NCI-H2227 treated with DMSO at 0.1 percent for 48 hours (cell line): Measurements from ENCODE around the gene PORCN.

ENCODE experiments used
- DNase-seq: peaks from one replicate; lab custom pipeline; 2025; lab: John Stamatoyannopoulos, UW

Gene PORCN

DNA sequence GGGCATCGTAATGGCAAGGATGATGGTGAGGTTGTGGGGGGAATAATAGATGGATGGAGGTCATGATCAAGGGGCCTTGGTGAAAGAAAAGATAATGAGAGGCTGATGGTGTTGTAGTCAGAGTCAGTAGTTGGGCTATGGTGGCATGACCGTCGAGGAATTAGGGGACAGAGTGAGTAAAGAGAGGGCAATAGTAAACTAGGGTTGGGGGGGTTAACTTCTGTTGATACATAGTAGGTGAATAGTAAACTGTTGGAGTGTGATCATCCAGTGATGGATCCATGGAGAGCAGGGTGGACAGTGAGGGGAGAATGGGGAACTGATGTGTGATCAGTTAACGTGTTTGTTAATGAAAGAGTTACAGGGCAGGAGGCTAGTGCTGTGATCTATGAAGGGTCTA, 31.9 kb upstream of the PORCN start:
- DNase-seq, result no peak

DNA sequence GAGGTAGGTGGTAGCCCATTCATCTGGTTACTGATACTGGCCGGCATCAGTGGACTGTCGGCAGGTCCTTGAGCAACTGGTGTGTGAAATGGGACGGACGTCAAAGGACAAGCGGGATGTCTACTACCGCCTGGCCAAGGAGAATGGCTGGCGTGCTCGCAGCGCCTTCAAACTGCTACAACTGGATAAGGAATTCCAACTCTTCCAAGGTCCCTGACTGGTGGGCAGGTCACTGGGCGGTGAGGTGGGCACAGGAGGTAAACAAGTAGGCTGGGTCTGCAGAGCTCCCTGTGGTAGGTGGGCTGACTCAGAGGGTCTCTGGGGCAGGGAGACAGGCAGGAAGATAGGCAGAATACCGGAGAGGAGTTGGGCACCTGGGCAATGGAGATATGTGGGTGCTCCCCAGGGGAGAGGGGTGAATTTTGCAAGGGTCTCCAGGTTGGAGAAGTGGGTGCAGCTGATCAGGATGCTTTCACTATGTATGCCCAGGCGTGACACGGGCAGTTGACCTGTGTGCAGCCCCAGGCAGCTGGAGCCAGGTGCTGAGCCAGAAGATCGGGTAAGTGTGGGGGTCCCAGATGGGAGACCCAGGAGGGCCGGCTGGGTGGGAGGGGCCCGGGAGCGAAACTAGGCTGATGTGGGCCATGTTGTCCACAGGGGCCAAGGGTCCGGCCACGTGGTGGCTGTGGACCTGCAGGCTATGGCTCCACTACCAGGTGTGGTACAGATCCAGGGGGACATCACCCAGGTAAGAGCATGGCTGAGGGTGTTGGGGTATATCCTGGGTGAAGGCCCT, 30.6 kb upstream of the PORCN start:
- no peak for DNase-seq

- no peak for DNase-seq
Observed at GRCh38 chrX:48478806-48479205, 30.0 kb upstream of the PORCN start.

GRCh38 chrX:48480142-48480541, 28.6 kb upstream of the PORCN start:
- no peak for DNase-seq

DNA sequence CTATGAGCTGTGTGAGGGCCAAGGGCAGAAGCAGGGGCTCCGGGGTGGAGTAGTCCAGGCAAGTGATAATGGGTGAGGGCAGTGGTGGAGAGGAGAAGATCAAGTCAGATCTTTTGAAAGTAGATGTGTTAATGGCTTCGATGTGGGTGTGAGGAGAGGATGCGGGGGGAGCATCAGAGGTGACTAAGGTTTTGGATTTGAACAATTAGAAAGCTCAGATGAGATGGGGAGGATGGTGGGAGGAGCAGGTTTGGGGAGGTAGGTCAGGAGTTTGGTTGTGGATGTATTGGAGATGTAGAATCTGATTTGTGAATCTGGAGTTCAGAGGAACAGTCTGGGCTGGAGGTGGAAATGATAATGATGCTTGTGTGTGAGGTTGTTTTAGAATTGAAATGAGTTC, 28.2 kb upstream of the PORCN start:
- DNase-seq, result no peak

DNA sequence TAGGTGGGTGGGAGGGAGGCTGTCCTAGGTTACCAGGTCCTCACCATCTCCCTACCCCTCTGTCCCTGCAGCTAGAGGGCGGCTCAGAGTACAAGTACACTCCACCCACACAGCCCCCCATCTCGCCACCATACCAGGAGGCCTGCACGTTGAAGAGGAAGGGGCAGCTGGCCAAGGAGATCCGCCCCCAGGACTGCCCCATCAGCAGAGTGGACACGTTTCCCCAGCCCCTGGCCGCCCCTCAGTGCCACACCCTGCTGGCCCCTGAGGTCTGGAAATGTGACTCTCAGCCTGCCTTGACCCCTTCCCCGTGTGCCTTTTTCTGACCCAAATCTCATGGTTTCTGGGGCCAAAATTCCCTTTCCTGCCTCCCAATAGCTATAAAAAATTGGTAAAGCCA, 26.3 kb upstream of the PORCN start:
- DNase-seq, result no peak

- no peak for DNase-seq
Observed at GRCh38 chrX:48487362-48487798, 21.4 kb upstream of the PORCN start.

DNA sequence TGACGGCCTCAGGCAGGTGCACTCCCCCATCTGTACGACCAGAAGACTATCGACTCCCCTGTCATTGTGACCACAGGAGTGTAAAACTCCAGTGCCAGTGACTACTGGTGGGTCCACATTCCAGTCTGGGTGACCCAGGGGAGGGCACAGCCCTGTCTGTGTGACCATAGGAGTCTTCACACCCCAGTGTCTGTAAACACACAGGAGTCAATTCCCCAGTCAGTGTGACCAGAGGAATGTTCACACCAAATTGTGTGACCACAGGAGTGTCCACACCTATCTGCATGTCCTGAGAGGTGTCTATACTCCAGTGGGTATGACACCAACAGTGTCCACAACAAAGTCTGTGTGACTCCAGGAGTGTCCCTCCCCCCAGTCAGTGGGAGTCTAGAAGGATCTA, 20.8 kb upstream of the PORCN start:
- no peak for DNase-seq

GRCh38 chrX:48489296-48489695, 19.5 kb upstream of the PORCN start:
- no peak for DNase-seq

DNA sequence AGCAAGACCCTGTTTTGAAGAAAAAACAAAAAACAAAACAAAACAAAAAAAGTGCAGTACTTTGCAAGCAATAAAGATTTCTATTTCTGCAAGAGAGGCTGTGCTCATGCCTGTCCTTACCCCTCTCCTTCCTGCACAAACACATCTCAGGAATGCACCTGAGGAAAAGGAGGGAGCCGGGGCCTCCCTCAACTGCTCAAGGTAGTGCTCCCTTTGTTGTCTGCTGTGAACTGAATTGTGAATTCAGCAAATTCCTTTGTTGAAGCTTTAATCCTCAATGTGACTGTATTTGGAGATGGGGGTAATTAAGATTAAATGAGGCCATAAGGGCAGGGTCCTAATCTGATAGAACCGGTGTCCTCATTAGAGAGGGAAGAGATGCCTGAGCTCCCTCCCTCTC, 18.9 kb upstream of the PORCN start:
- no peak for DNase-seq

DNA sequence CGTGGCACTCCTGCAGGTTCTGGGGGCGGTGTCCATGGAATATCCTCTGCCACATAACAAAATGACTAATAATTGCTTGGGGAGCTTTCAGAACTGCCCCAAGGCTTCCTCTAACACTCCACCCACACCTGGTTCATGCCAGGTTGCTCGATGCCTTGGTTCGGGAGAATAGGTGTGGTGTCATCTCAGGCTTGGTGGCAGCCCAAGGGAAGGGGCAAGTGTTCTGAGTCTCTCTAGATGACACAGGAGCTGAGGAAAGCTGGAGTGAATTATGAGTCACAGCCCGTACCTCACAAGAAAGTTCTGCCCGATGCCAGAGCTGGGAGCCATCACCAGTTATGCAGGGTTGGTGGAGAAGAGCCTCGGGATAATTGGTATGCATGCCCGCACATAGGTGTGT, 18.1 kb upstream of the PORCN start:
- no peak for DNase-seq

GRCh38 chrX:48491809-48492208, 17.0 kb upstream of the PORCN start:
- DNase-seq, result no peak

- DNase-seq, result no peak
Observed at GRCh38 chrX:48492293-48492910, 16.4 kb upstream of the PORCN start.

DNA sequence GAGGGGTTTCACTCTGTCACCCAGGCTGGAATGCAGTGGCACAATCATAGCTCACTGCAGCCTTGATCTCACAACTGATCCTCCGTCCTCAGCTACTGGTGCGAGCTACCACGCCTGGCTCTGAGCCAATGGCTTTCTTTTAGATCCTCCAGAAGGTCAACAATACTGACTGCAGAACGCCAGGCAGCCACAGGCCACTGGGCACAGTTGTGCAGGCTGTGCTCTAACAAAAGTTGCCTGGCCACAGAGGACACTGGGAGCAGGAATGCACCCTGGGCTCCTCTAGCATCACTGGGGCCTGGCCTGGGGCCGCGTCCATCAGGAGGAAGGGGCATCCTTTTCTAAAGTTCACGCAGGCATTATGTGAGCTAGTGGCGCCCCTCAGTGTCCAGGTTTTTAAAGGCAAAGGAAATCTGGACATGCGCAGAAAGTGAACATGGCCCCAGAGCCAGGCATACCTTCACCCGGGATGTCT, 14.9 kb upstream of the PORCN start:
- DNase-seq, result no peak

DNA sequence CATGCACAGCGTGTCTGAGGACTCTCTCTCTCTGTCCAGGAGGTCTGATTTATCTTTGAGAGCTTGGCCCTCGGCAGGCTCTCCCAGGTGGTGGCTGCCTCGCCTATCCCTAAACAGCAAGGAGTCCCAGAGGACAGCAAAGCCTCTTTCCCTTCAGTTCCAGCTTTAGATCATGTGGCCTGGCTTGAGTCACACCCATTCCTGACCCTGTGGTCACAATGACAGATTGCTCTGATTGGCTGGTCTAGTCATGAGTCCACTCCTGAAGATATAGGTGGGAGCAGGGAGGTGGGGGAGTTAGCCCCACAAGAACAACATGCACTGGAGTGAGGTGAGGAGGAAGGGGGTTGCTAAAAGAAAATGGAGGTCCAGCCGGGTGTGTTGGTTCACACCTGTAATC, 12.1 kb upstream of the PORCN start:
- no peak for DNase-seq

DNA sequence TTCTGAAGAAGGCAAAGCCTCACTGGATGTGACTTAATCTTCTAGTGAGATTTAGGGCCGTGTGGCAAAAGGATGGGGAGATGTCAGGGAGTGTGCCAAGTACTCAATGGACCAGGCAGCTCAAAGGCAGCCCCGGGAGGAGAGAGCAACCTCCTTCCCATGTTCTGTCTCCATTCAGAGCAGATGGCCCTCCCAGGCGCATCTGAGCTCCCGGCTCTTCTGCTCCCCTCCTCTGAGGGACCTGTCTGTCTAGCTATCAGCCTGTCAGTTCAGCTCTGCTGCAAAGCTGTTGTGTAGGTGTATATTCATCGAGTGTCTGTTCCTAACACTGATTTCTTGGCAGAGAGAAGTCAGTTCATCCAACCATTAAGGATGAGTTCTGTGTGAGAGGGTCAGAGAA, 10.9 kb upstream of the PORCN start:
- no peak for DNase-seq

- DNase-seq, result no peak
Observed at GRCh38 chrX:48498374-48498809, 10.4 kb upstream of the PORCN start.

DNA sequence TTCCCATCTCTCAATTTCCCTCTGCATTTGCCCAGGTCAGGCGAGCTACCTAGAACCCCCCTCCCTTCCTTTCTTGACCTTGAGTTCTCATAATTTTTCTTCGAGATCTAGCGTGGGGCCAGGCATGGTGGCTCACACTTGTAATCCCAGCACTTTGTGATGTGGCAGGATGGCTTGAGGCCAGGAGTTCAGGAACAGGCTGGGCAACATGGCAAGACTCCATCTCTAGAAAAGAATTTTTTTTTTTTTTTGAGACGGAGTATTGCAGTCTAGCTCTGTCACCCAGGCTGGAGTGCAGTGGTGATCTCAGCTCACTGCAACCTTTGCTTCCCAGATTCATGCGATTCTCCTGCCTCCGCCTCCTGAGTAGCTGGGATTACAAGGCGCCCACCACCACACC, 4.5 kb upstream of the PORCN start:
- no peak for DNase-seq

DNA sequence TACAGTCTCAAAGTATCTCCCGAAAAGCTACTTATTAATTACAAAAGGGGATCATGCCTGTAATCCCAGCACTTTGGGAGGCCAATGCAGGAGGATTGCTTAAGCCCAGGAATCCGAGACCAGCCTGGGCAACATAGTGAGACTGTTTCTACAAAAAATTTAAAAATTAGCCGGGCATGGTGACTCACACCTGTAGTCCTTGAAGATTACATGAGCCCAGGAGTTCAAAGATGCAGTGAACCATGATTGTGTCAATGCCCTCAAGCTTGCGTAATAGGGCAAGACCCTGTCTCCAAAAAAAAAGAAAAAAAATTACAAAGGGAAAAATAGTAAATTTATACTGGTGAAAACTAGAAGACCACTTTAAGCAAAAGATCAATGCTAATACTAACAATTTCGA, 3.3 kb upstream of the PORCN start:
- no peak for DNase-seq

DNA sequence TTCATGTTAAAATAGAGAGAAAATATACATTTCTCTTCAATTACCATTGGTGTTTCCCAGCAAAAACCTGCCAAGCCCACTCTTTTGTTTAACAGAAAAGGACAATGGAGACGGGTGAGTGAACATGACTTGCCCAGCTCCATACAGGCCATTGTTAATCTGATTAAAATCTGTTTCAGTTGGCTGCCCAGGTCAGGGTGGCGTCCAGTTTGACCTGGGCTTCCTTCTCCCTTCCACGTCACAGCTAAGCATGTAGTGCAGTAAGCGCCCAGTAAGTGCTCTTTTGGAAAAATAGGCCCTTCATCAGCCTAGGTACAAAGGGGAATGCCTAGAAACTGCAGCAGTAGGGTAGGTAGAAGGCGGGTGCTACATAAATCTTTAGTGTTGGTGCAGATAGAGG, 1.5 kb upstream of the PORCN start:
- no peak for DNase-seq

GRCh38 chrX:48509245-48509590, 426 bp downstream of the PORCN start:
- no peak for DNase-seq

- no peak for DNase-seq
Observed at GRCh38 chrX:48509619-48510018, 827 bp downstream of the PORCN start.

- DNase-seq, result no peak
Observed at GRCh38 chrX:48511560-48511959, 2.8 kb downstream of the PORCN start.
